Measurements from ENCODE around the gene SS18L1.

DNA sequence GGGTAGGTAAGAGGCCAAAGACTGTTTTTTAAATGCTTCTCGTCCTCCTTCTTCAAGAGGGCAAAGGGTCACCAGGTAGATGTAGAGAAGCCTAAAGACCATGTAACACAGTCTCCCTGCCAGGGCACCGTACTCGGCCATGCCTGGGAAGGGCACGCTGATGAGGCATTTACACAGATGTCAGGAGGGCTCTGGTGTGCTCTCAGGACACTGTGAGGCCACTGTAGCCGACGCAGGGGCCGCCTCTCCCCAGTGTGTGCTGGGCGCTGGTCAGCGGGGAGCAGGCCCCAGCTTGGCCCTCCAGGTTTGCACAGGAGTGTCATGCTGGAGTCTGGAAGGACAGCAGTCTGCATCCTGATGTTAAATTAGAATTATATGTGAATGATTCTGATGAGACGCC lies 32.1 kb downstream of the SS18L1 start:
- TF ChIP-seq POLR2AphosphoS5 (IDR thresholded peaks at IDR 0.05) (no peak), POLR2A (IDR thresholded peaks at IDR 0.05) (no peak)
- TF ChIP-seq, protein P1, sequence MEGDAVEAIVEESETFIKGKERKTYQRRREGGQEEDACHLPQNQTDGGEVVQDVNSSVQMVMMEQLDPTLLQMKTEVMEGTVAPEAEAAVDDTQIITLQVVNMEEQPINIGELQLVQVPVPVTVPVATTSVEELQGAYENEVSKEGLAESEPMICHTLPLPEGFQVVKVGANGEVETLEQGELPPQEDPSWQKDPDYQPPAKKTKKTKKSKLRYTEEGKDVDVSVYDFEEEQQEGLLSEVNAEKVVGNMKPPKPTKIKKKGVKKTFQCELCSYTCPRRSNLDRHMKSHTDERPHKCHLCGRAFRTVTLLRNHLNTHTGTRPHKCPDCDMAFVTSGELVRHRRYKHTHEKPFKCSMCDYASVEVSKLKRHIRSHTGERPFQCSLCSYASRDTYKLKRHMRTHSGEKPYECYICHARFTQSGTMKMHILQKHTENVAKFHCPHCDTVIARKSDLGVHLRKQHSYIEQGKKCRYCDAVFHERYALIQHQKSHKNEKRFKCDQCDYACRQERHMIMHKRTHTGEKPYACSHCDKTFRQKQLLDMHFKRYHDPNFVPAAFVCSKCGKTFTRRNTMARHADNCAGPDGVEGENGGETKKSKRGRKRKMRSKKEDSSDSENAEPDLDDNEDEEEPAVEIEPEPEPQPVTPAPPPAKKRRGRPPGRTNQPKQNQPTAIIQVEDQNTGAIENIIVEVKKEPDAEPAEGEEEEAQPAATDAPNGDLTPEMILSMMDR (IDR thresholded peaks at IDR 0.05), result no peak
